HEK293 (cell line): ENCODE results near the gene APC2.
A peak's percentile ranks its signal among the peaks of the same experiment; 100 is the strongest.
"Not testable (repeated sequence)": the region's sequence is repeated elsewhere in the genome, so short reads cannot be mapped to it uniquely, and the experiment has no call there.

Experiments used
- CTCF ChIA-PET: fragments of 350-600 bp; formaldehyde crosslinking; extraction: SDS; loops from one replicate; lab custom pipeline; 2021; ENCODE audit warnings: antibody characterized with exemption; lab: Yijun Ruan, JAX
- POLR2A ChIA-PET: fragments of 300-600 bp; formaldehyde crosslinking; extraction: SDS; loops from one replicate; lab custom pipeline; 2020; ENCODE audit warnings: antibody characterized with exemption, inconsistent platforms; lab: Yijun Ruan, JAX
- H3K27ac ChIP-seq: fragments of 200-500 bp; sonication (Bioruptor generic); 2 replicates; pipeline ENCODE4 v1.5.1; 2014; ENCODE audit warnings: low read depth, low read length, control low read depth, inconsistent platforms; ENCODE audit errors: extremely low read depth
- H3K36me3 ChIP-seq, 2 experiments: fragments of 200-500 bp in 1 of 2; sonication (Bioruptor generic) in 1 of 2; 1 replicate in 1 of 2; 2 replicates in 1 of 2; pipeline ENCODE4 v1.5.1; 2014 to 2017; ENCODE audit warnings: inconsistent platforms in 2 of 2, low read length in 2 of 2; ENCODE audit not compliant: control insufficient read depth in 2 of 2, insufficient read depth in 1 of 2
- H3K4me1 ChIP-seq: fragments of 200-500 bp; sonication (Bioruptor generic); 2 replicates; pipeline ENCODE4 v1.5.1; 2014; ENCODE audit warnings: mild to moderate bottlenecking, low read length, inconsistent platforms; ENCODE audit not compliant: control insufficient read depth, insufficient read depth
- H3K4me3 ChIP-seq: 2 replicates; pipeline ENCODE4 v1.5.1; 2011; ENCODE audit warnings: low read depth, mild to moderate bottlenecking, control low read depth, low read length, moderate library complexity
- H3K9me3 ChIP-seq: fragments of 200-500 bp; sonication (Bioruptor generic); 2 replicates; pipeline ENCODE4 v1.5.1; 2014; ENCODE audit warnings: low read depth, low read length, inconsistent platforms; ENCODE audit not compliant: control insufficient read depth, insufficient read depth
- AEBP2 ChIP-seq: fragments of 450-650 bp; formaldehyde crosslinking; IDR thresholded peaks from 2 replicates; pipeline ENCODE4 v1.5.1; 2016; ENCODE audit warnings: missing biosample characterization, missing genetic modification characterization, borderline replicate concordance
- CTCF ChIP-seq: fragments of 450-650 bp; formaldehyde crosslinking; IDR thresholded peaks from 2 replicates; pipeline ENCODE4 v1.5.1; 2016; ENCODE audit warnings: missing biosample characterization, missing genetic modification characterization
- EGR2 ChIP-seq: fragments of 450-650 bp; formaldehyde crosslinking; IDR thresholded peaks from 2 replicates; pipeline ENCODE4 v1.5.1; 2016; ENCODE audit warnings: low read depth, missing biosample characterization, missing genetic modification characterization
- HIC1 ChIP-seq: fragments of 450-650 bp; formaldehyde crosslinking; IDR thresholded peaks from 2 replicates; pipeline ENCODE4 v1.5.1; 2016; ENCODE audit warnings: missing biosample characterization, missing genetic modification characterization
- HOXC10 ChIP-seq: sonication (generic); formaldehyde crosslinking; IDR thresholded peaks from 2 replicates; pipeline ENCODE4 v1.8.1; 2023; ENCODE audit warnings: mild to moderate bottlenecking, missing genetic modification reagents
- KLF8 ChIP-seq: fragments of 450-650 bp; formaldehyde crosslinking; IDR thresholded peaks from 2 replicates; pipeline ENCODE4 v1.5.1; 2016; ENCODE audit warnings: missing biosample characterization, missing genetic modification characterization
- SP2 ChIP-seq: fragments of 450-650 bp; formaldehyde crosslinking; IDR thresholded peaks from 2 replicates; pipeline ENCODE4 v1.5.1; 2016; ENCODE audit warnings: missing biosample characterization, missing genetic modification characterization
- SP3 ChIP-seq: fragments of 450-650 bp; formaldehyde crosslinking; IDR thresholded peaks from 2 replicates; pipeline ENCODE4 v1.5.1; 2016; ENCODE audit warnings: missing biosample characterization, missing genetic modification characterization
- ZNF221 ChIP-seq: fragments of 450-650 bp; formaldehyde crosslinking; IDR thresholded peaks from 2 replicates; pipeline ENCODE4 v1.5.1; 2017; ENCODE audit warnings: missing biosample characterization, missing genetic modification characterization, borderline replicate concordance
- ZNF239 ChIP-seq: fragments of 450-650 bp; formaldehyde crosslinking; IDR thresholded peaks from 2 replicates; pipeline ENCODE4 v1.5.1; 2016; ENCODE audit warnings: missing biosample characterization, missing genetic modification characterization
- ZNF324 ChIP-seq: fragments of 450-650 bp; formaldehyde crosslinking; IDR thresholded peaks from 2 replicates; pipeline ENCODE4 v1.5.1; 2016; ENCODE audit warnings: missing biosample characterization, missing genetic modification characterization
- ZNF37A ChIP-seq: fragments of 450-650 bp; IDR thresholded peaks from 2 replicates; pipeline ENCODE4 v1.5.1; 2018; ENCODE audit warnings: missing biosample characterization, missing genetic modification characterization
- ZNF521 ChIP-seq: fragments of 450-650 bp; formaldehyde crosslinking; IDR thresholded peaks from 2 replicates; pipeline ENCODE4 v1.5.1; 2017; ENCODE audit warnings: missing biosample characterization, mild to moderate bottlenecking, missing genetic modification characterization
- ZNF530 ChIP-seq: fragments of 450-650 bp; formaldehyde crosslinking; IDR thresholded peaks from 2 replicates; pipeline ENCODE4 v1.5.1; 2016; ENCODE audit warnings: low read depth, missing biosample characterization, missing genetic modification characterization
- ZNF707 ChIP-seq: fragments of 450-650 bp; formaldehyde crosslinking; IDR thresholded peaks from 2 replicates; pipeline ENCODE4 v1.5.1; 2016; ENCODE audit warnings: missing biosample characterization, missing genetic modification characterization
- ZNF747 ChIP-seq: fragments of 450-650 bp; formaldehyde crosslinking; IDR thresholded peaks from 2 replicates; pipeline ENCODE4 v1.5.1; 2016; ENCODE audit warnings: missing biosample characterization, missing genetic modification characterization

APC2 gene

GRCh38 chr19:1417681-1418495 lies 32.0 kb upstream of the APC2 start:
- CTCF ChIA-PET = no interaction called here
- POLR2A ChIA-PET = interaction anchor here (0.9 kb wide), 1 partner anchor 8 kb away, joined by 4 read pairs; no protein-coding TSS in a partner anchor
- Histone ChIP-seq H3K27ac (peak overlapping the region; percentile 41; the same call in 1 of the 2 replicates), H3K9me3 (no peaks in the 10 kb centered on the region), H3K4me1 (peaks cover 22% of the 10 kb centered on the region), H3K36me3 (peaks cover 13 to 80% of the 10 kb centered on the region in 2 experiments), H3K4me3 (no peak overlapping the region)
- TF ChIP-seq ZNF221 (tag by site-specific recombination) = no peak

- H3K36me3 ChIP-seq = peaks cover 13 to 80% of the 10 kb centered on the region in 2 experiments
- no peak overlapping the region for H3K4me3 ChIP-seq
- peaks cover 22% of the 10 kb centered on the region for H3K4me1 ChIP-seq
- POLR2A ChIA-PET = interaction anchor here (1.1 to 1.2 kb wide), 2 partner anchors 9 to 150 kb away, joined by 3 read pairs; partner anchors contain the start of gene CIRBP
- no peak for TF ChIP-seq ZNF747 (tag by site-specific recombination)
- TF ChIP-seq ZNF521 (tag by site-specific recombination) = no peak
- TF ChIP-seq KLF8 (tag by site-specific recombination) = no peak
- TF ChIP-seq ZNF37A = no peak
- no peak for TF ChIP-seq ZNF324 (tag by site-specific recombination)
- TF ChIP-seq ZNF707 = no peak
- no peak for TF ChIP-seq ZNF239 (tag by site-specific recombination)
- no peak for TF ChIP-seq EGR2 (tag by site-specific recombination)
- no peak for TF ChIP-seq CTCF (tag by site-specific recombination)
- TF ChIP-seq SP3 (tag by site-specific recombination) = no peak
- no peak for TF ChIP-seq HOXC10 (CRISPR knock-in tag)
- TF ChIP-seq, all 188 proteins: peak for 0
- CTCF ChIA-PET = no interaction called here
- no peaks in the 10 kb centered on the region for H3K9me3 ChIP-seq
- peak overlapping the region; percentile 41; the same call in 1 of the 2 replicates for H3K27ac ChIP-seq
These were observed 31.5 kb upstream of the APC2 start for GRCh38 chr19:1418496-1418775.

- H3K36me3 ChIP-seq = peaks cover 9 to 82% of the 10 kb centered on the region in 2 experiments
- CTCF ChIA-PET = no interaction called here
These were observed 30.8 kb upstream of the APC2 start for GRCh38 chr19:1418951-1419738.

GRCh38 chr19:1420085-1420484 lies 29.8 kb upstream of the APC2 start:
- POLR2A ChIA-PET = interaction anchor here (0.9 to 1.0 kb wide), 2 partner anchors 9 to 21 kb away, joined by 3 to 7 read pairs; no protein-coding TSS in a partner anchor
- peaks cover 18% of the 10 kb centered on the region for H3K4me1 ChIP-seq
- H3K4me3 ChIP-seq, H3K9me3 ChIP-seq, CTCF ChIA-PET, H3K27ac ChIP-seq: not testable (repeated sequence)
- peaks cover 5 to 91% of the 10 kb centered on the region in 2 experiments for H3K36me3 ChIP-seq

More at GRCh38 chr19:1418951-1419738, 30.8 kb upstream of the APC2 start:
- Histone ChIP-seq H3K4me3 (no peak overlapping the region), H3K4me1 (peaks cover 22% of the 10 kb centered on the region)
- TF ChIP-seq SP2 (tag by site-specific recombination) = no peak
- TF ChIP-seq ZNF530 (tag by site-specific recombination) = no peak
- no peak for TF ChIP-seq AEBP2 (tag by site-specific recombination)
- TF ChIP-seq HIC1 (tag by site-specific recombination) = peak; percentile 60
- TF ChIP-seq, all 188 proteins: peak for 1
- POLR2A ChIA-PET = interaction anchor here (1.1 to 1.2 kb wide), 2 partner anchors 9 to 150 kb away, joined by 3 read pairs; partner anchors contain the start of gene CIRBP
- H3K9me3 ChIP-seq = no peaks in the 10 kb centered on the region
- no peak overlapping the region for H3K27ac ChIP-seq
